ENCODE data around the gene ANO7. TPM values are rescaled to one million over a fixed set of nuclear protein-coding genes. Genes with fewer than 3 reads are reported as not detected.

The ANO7 gene, protein sequence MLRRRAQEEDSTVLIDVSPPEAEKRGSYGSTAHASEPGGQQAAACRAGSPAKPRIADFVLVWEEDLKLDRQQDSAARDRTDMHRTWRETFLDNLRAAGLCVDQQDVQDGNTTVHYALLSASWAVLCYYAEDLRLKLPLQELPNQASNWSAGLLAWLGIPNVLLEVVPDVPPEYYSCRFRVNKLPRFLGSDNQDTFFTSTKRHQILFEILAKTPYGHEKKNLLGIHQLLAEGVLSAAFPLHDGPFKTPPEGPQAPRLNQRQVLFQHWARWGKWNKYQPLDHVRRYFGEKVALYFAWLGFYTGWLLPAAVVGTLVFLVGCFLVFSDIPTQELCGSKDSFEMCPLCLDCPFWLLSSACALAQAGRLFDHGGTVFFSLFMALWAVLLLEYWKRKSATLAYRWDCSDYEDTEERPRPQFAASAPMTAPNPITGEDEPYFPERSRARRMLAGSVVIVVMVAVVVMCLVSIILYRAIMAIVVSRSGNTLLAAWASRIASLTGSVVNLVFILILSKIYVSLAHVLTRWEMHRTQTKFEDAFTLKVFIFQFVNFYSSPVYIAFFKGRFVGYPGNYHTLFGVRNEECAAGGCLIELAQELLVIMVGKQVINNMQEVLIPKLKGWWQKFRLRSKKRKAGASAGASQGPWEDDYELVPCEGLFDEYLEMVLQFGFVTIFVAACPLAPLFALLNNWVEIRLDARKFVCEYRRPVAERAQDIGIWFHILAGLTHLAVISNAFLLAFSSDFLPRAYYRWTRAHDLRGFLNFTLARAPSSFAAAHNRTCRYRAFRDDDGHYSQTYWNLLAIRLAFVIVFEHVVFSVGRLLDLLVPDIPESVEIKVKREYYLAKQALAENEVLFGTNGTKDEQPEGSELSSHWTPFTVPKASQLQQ
- 2.1 TPM for total RNA-seq
- long read RNA-seq, partial matches to known transcripts: 1 of 4 reads
- long read RNA-seq, other reads (novel, unspliced or antisense): 2 of 4 reads

DNA sequence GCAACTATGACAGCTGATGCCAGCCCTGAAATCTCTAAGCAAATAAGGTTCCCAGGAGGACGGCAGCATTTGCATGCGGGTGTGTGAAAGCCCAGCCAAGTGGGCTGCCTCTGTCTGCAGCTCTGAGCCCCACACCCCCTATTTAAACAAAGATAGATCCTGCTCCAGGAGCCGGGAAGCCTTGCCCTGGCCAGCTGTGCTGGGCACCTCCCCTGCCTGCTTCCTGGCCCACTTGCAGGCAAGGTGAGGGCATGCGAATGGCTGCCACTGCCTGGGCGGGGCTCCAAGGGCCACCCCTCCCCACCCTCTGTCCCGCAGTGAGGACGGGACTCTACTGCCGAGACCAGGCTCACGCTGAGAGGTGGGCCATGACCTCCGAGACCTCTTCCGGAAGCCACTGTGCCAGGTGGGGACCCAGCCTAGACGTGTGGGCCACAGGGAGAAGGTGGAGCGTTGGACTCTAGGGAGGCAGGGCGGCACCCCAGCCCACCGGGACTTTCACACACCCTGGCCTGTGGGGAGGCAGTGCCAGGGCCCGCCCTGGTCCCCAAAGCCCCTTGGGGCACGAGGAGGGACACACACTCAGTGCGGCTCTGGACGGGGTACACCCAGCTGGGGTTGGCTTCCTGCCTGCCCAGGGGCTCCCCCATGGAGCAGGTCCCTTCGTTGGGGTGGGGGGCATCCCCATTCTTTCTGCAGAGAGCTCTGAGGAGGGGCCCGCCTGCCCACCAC is at the start of gene ANO7:
Gene ANO7, plus strand, starts transcription at position 317 of the 732 bp plus-strand sequence. CDS start 1,387 bp downstream, outside the sequence.
- H3K27me3 ChIP-seq: no peaks in the 10 kb centered on the region
- H3K36me3 ChIP-seq: peaks cover 5% of the 10 kb centered on the region
- ATAC-seq (peak; percentile 48), DNase-seq (peak; percentile 64)
- no peak within 1 kb of the TSS for H3K27ac ChIP-seq
- TF ChIP-seq, protein P1, sequence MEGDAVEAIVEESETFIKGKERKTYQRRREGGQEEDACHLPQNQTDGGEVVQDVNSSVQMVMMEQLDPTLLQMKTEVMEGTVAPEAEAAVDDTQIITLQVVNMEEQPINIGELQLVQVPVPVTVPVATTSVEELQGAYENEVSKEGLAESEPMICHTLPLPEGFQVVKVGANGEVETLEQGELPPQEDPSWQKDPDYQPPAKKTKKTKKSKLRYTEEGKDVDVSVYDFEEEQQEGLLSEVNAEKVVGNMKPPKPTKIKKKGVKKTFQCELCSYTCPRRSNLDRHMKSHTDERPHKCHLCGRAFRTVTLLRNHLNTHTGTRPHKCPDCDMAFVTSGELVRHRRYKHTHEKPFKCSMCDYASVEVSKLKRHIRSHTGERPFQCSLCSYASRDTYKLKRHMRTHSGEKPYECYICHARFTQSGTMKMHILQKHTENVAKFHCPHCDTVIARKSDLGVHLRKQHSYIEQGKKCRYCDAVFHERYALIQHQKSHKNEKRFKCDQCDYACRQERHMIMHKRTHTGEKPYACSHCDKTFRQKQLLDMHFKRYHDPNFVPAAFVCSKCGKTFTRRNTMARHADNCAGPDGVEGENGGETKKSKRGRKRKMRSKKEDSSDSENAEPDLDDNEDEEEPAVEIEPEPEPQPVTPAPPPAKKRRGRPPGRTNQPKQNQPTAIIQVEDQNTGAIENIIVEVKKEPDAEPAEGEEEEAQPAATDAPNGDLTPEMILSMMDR (IDR thresholded peaks at IDR 0.05): no peak
- H3K4me3 ChIP-seq: no peak within 1 kb of the TSS
- no peaks in the 10 kb centered on the region for H3K9me3 ChIP-seq
- no peaks in the 10 kb centered on the region for H3K4me1 ChIP-seq
- intact Hi-C loops (cut with DNase I): no loop called here

DNA sequence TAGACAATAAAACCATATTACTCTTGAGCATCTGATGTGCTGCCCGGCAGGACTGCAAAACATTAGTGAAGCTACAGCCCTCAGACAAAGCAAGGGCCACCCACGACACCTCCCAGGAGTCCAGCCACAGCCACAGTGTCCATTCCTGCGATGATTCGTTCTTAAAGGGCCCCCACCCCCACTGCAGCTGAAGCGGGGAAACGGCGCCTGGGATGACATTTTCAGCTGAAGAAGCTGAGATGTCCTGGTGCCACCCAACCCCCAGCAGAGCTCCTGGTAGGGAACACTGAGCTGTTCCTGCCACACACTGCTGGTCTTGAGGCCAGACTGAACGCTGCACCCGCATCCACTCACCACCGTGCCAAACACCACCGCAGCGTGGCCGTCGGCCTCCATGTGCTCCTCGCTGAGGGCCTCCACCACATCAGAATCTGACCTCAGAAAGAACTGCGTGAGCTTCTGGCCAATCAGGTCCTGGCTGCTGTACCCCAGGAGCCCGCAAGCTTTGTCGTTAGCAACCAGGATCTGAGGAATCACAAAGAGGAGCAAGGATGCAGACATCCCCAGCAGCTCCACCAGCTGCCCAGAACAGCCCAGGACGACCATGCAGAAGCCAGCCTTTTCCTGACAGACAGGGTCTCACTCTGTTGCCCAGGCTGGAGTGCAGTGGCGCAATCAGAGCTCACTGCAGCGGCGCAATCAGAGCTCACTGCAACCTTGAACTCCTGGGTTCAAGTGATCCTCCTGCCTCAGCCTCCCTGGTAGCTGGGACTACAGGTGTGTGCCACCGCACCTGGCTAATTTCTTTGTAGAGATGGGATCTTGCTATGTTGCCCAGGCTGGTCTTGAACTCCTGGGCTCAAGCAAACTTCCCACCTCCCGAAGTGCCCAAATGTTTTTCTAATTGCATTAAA is 48.7 kb upstream of the ANO7 start:
- TF ChIP-seq, protein P1 (IDR thresholded peaks at IDR 0.05): no peak
- Histone ChIP-seq H3K27me3 (no peaks in the 10 kb centered on the region), H3K36me3 (peaks cover 4% of the 10 kb centered on the region), H3K4me3 (no peak overlapping the region), H3K4me1 (no peaks in the 10 kb centered on the region), H3K27ac (no peak overlapping the region), H3K9me3 (no peaks in the 10 kb centered on the region)
- DNase-seq (no peak), ATAC-seq (no peak)
- intact Hi-C loops (cut with DNase I): no loop called here

DNA sequence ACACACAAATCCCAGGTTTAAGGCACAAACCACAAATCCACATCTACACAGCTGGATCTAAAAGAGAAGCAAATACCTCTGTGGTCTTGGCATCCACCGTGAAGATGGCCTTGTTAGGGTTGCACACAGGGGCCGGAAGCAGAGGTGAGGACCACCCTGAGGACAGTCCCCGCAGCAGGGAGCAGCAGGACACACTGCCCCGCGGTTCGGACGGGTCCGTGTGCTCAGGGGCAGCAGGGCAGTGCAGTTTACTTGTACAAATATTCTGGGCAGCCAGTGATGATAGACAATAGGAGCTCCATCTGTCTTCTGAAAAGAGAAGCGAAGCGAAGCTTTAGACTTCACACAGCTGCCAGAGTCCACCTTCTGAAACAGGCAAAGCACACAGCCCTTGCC is 48.0 kb upstream of the ANO7 start:
- Histone ChIP-seq H3K27me3 (no peaks in the 10 kb centered on the region), H3K4me3 (no peak overlapping the region), H3K27ac (no peak overlapping the region), H3K9me3 (no peaks in the 10 kb centered on the region), H3K4me1 (no peaks in the 10 kb centered on the region), H3K36me3 (peaks cover 4% of the 10 kb centered on the region)
- ATAC-seq: no peak
- DNase-seq: no peak
- intact Hi-C loops (cut with DNase I): no loop called here
- TF ChIP-seq, protein P1 (IDR thresholded peaks at IDR 0.05): no peak

DNA sequence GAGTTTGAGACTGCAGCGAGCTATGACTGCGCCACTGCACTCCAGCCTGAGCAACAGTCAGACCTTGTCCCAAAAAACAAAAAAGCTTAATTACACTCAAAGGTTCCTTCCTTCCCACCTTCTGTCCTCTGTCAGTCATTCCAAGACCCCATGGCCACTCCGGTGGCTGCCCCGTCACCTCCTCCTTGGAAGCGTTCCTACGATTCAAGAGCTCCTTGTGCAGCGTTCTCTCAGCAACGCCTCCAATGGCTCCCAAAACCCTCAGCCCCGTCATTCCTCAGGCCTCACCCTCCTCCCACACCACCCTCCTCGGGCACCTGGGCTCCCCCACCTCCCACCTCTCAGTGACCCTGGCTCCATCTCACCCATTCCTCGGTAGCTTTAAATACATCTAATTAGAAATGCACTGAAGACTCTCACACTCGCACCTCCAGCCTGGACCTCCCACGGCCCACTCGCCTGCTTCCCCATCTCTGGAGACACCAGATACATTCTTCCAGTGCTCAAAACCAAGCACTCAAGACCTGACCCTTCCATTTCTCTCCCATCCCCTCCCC is 47.2 kb upstream of the ANO7 start:
- no peak overlapping the region for H3K27ac ChIP-seq
- TF ChIP-seq, protein P1 (IDR thresholded peaks at IDR 0.05): no peak
- DNase-seq (no peak), ATAC-seq (no peak)
- no peak overlapping the region for H3K4me3 ChIP-seq
- H3K27me3 ChIP-seq: no peaks in the 10 kb centered on the region
- H3K4me1 ChIP-seq: no peaks in the 10 kb centered on the region
- no peaks in the 10 kb centered on the region for H3K9me3 ChIP-seq
- H3K36me3 ChIP-seq: peaks cover 4% of the 10 kb centered on the region
- intact Hi-C loops (cut with DNase I): no loop called here
